ENCODE results near the gene RAB3A. TPM values are rescaled to one million over a fixed set of nuclear protein-coding genes. Genes with fewer than 3 reads are reported as not detected.
A peak's percentile ranks its signal among the peaks of the same experiment; 100 is the strongest.

Gene RAB3A
- total RNA-seq, 1 donor from 2014 or later = 9.6 TPM

DNA sequence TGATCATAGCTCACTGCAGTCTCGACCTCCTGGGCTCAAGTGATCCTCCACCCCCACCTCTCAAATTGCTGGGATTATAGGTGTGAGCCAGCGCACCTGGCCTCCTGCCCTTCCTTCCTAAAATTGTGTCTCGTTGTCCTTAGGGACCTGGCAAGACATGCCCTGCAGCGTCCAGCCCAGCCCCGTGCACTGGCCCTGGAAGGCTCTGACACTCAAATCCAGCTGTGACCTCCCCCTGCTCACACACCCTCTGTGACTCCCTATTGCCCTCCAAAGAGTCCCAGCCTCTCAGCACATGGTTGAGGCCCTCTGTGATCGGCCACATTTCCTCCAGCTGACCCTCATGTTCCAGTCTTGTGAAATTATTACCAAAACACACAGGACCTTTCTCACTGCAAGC lies 5.9 kb downstream of the RAB3A start:
- Mint-ChIP-seq H3K27ac (no peak overlapping the region), H3K4me3 (no peak overlapping the region), H3K27me3 (no peaks in the 10 kb centered on the region), H3K36me3 (ENCODE audit: low read depth) (peaks cover 20% of the 10 kb centered on the region), H3K9me3 (no peaks in the 10 kb centered on the region), H3K4me1 (peaks cover 25% of the 10 kb centered on the region)
- intact Hi-C loops (cut with micrococcal nuclease) = no loop called here
- no peak for DNase-seq

DNA sequence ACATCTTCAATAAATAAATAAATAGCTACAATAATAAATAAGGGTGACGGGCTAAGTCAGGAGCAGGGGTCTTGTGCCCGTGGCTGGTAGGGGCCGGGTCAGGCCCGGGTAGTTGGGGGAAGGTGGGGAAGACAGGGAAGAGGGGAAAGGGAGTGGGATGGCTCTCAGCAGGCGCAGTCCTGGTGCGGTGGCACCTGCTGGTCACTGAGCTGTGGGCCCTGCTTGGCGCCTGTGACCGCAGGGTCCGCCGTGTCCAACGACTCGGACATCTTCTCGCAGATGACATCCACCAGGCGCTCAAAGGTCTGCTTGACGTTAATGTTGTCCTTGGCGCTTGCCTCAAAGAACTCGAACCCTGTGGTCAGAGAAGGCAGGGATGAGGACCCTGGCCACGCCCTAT lies 6.5 kb downstream of the RAB3A start:
- Mint-ChIP-seq H3K36me3 (ENCODE audit: low read depth) (peaks cover 20% of the 10 kb centered on the region), H3K4me3 (no peak overlapping the region), H3K27ac (no peak overlapping the region), H3K4me1 (peaks cover 25% of the 10 kb centered on the region), H3K27me3 (no peaks in the 10 kb centered on the region), H3K9me3 (no peaks in the 10 kb centered on the region)
- no peak for DNase-seq
- intact Hi-C loops (cut with micrococcal nuclease) = no loop called here

DNA sequence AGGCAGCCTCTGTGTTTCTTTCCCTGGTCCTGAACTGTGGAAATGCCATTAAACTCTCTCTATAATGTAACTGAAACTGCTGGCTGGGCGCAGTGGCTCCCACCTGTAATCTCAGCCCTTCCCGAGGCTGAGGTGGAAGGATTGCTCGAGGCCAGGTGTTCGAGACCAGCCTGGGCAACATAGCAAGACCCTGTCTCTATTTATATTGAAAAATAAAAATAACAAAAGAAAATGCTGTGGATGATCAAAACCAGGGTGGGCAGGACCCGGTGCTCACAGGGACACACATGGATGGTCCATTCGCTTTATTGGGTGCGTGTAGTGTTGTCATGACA lies 7.4 kb downstream of the RAB3A start:
- H3K27me3 Mint-ChIP-seq = no peaks in the 10 kb centered on the region

DNA sequence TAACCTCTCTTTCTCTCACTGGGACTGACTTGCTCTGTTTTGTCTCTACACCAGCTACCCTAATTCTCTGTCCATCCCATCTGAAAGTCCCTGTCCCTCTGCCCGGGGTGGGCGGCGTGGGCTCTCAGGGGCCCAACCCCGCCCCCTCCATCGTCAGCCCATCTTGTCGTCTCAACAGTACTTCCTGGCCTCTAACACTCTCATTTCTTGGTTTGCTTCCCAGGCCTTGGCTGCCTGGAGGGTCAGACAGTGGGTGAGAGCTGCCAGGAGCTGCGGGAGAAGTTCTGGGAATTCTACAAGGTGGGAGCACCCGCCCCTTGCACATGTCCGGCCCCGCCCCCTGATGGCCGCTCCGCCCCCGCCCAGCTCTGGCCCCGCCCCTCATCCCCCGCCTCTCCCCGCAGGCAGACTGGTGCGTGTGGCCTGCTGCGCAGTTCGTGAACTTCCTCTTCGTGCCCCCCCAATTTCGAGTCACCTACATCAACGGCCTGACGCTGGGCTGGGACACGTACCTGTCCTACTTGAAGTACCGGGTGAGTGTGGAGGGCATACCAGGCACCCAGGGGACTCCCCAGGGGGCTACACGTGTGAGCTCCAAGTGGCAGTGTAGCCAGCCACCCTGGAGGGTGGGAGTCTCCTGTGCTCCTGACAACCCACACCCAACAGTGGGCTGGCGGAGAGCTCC lies 9.1 kb downstream of the RAB3A start:
- intact Hi-C loops (cut with micrococcal nuclease) = no loop called here
- DNase-seq = peak; percentile 76
- H3K4me1 Mint-ChIP-seq = peaks cover 23% of the 10 kb centered on the region

More for the DNA sequence above, 7.4 kb downstream of the RAB3A start:
- Mint-ChIP-seq H3K27ac (no peak overlapping the region), H3K9me3 (no peaks in the 10 kb centered on the region), H3K4me3 (no peak overlapping the region), H3K4me1 (peaks cover 25% of the 10 kb centered on the region), H3K36me3 (ENCODE audit: low read depth) (peaks cover 14% of the 10 kb centered on the region)
- intact Hi-C loops (cut with micrococcal nuclease) = no loop called here
- DNase-seq = no peak

DNA sequence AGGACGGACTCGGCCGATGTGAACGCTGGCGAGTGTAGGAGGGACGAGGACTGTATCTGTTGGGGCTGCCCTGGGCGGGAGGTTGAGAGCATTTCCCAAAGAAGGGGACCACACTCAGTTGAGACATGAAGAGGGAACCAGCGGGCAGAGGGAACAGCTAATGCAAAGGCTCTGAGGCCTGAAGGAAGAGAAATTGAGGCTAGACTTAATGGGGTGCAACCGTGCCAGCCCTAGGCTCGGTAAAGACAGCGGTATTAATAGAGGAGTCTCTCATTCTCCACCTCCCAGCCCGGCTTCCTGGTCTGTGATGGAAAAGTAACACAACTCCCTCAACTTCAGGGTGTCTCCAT lies 9.7 kb downstream of the RAB3A start:
- Mint-ChIP-seq H3K27ac (peak overlapping the region; percentile 86), H3K4me1 (peaks cover 23% of the 10 kb centered on the region), H3K27me3 (no peaks in the 10 kb centered on the region), H3K36me3 (ENCODE audit: low read depth) (peaks cover 11% of the 10 kb centered on the region), H3K9me3 (no peaks in the 10 kb centered on the region), H3K4me3 (peak overlapping the region; percentile 81)
- peak; percentile 64 for DNase-seq
- intact Hi-C loops (cut with micrococcal nuclease) = no loop called here

More for the DNA sequence above, 9.1 kb downstream of the RAB3A start:
- Mint-ChIP-seq H3K27me3 (no peaks in the 10 kb centered on the region), H3K36me3 (ENCODE audit: low read depth) (peaks cover 11% of the 10 kb centered on the region), H3K27ac (peak overlapping the region; percentile 86), H3K4me3 (peak overlapping the region; percentile 81), H3K9me3 (no peaks in the 10 kb centered on the region)

DNA sequence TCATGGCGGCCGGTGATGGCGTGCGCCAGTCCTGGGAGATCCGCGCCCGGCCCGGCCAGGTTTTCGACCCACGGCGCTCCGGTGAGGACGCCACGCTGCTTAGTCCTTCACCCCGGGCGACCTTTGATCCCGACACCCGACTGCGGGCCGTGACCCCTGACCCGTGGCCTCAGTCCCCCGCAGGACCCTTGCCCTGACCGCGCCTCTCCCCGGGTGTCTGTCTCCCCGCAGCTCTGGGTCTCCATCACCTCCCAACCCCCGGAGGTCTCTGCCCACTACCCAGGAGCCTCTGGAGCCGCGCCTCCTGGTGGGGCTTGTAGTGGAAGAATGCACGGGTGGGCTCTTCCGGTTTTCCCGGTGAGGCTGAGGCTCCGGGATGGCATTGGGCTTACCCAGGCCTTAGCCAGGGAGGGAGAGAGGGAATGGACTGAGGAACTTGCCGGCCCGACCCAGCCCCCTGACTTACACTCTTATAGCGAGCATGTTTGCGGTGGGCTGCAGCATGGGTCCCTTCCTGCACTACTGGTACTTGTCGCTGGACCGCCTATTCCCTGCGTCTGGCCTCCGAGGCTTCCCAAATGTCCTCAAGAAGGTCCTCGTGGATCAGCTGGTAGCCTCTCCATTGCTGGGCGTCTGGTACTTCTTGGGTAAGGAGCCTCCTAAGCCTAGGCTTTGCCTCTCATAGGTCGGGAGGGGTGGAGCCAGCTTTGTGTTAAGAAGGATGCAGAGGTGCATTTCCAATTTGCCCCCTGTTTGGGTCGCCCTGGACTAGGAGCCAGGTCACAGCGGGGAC lies 10.3 kb downstream of the RAB3A start:
- peak overlapping the region; percentile 86 for H3K27ac Mint-ChIP-seq
- intact Hi-C loops (cut with micrococcal nuclease) = loop anchor here (1.0 to 2.0 kb wide), 3 partner anchors 41 to 329 kb away; partner anchors contain the start of genes ELL, LSM4 and PIK3R2

DNA sequence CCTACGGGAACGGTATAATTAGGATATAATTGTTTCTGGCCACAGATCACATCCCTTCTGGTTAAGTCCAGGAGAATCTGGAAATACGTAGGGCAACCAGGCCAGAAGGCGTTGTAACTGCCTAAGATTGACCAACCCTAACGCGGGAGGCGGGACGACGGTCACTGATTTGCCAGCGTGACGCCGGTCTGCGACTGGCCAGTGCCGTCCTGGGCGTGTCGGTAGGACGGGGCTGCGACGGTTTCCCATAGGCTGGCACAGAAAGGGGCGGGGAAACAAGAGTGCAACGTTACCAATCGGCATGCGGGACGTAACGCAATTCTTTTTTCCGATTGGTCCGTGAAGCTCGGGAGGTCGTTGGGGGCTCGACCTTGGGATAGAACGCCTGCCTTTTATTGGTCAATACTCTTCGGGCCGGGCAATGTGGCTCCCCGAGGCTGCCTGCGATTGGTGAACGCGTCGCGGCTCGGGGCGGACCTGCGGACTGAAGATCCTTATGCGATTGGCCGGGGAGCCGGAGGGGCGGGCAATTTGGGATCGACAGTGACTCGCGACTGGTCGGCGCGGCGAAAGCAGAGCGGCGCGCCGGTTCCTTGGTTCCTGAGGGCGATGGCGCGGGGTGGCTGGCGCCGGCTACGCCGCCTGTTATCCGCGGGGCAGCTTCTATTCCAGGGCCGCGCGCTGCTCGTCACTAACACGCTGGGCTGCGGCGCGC lies 11.0 kb downstream of the RAB3A start, which contains the start of gene MPV17L2:
Gene MPV17L2, plus strand, starts transcription at position 546 of the 715 bp plus-strand sequence. Its CDS starts 64 bp downstream, at position 610.
- H3K4me1 Mint-ChIP-seq = peaks cover 21% of the 10 kb centered on the region
- H3K27me3 Mint-ChIP-seq = no peaks in the 10 kb centered on the region
- DNase-seq = peak; percentile 99
- peak within 1 kb of the TSS; percentile 81 for H3K4me3 Mint-ChIP-seq
- peaks cover 3% of the 10 kb centered on the region for H3K36me3 Mint-ChIP-seq (ENCODE audit: low read depth)
- intact Hi-C loops (cut with micrococcal nuclease) = loop anchor here (1.0 to 2.0 kb wide), 5 partner anchors 11 to 329 kb away; partner anchors contain the start of genes ELL, LSM4, PIK3R2 and RAB3A
- H3K27ac Mint-ChIP-seq = peak within 1 kb of the TSS; percentile 86
- no peaks in the 10 kb centered on the region for H3K9me3 Mint-ChIP-seq

More for the DNA sequence above, 10.3 kb downstream of the RAB3A start:
- Mint-ChIP-seq H3K27me3 (no peaks in the 10 kb centered on the region), H3K9me3 (no peaks in the 10 kb centered on the region), H3K36me3 (ENCODE audit: low read depth) (peaks cover 11% of the 10 kb centered on the region), H3K4me3 (peak overlapping the region; percentile 81), H3K4me1 (peaks cover 23% of the 10 kb centered on the region)
- peak; percentile 67 for DNase-seq

DNA sequence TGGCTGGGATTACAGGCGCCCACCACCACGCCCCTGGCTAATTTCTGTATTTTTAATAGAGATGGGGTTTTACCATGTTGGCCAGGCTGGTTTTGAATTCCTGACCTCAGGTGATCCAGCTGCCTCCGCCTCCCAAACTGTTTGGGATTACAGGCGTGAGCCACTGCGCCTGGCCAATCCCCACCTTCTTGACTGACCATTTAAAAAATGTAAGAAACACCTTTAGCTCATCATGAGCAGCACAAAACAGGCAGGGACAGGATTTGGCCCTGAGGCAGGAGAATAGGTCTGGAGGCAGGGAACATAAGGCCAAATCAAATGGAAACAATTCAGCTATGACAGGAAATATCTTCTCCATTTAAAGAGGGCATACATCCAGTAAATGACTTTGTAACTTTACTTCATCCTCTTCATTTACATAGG lies 12.2 kb downstream of the RAB3A start:
- Mint-ChIP-seq H3K27me3 (no peaks in the 10 kb centered on the region), H3K27ac (peak overlapping the region; percentile 86), H3K36me3 (ENCODE audit: low read depth) (peaks cover 3% of the 10 kb centered on the region), H3K9me3 (no peaks in the 10 kb centered on the region), H3K4me1 (peaks cover 21% of the 10 kb centered on the region), H3K4me3 (peak overlapping the region; percentile 81)
- DNase-seq = no peak
- intact Hi-C loops (cut with micrococcal nuclease) = loop anchor here (1.0 to 2.0 kb wide), 4 partner anchors 13 to 131 kb away; partner anchors contain the start of genes LSM4, PIK3R2 and RAB3A

DNA sequence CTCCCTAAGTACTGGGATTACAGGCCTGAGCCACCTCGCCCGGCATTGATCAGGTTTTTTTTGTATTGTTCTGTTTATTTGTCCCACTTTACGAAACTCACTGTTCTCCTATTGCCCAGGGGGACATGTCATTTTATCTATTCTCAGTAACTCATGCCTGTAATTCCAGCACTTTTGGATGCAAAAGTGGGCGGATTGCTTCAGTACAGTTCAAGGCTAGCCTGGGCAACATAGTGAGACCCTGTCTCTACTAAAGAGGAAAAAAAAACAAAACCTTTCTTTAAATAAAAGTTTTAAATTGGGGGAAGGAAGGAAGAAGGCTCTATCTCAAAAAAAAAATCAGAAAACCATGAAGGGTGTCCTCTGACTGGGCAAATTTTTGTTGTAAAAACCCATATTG lies 13.6 kb downstream of the RAB3A start:
- H3K27ac Mint-ChIP-seq = no peak overlapping the region
- no peaks in the 10 kb centered on the region for H3K27me3 Mint-ChIP-seq
- H3K9me3 Mint-ChIP-seq = no peaks in the 10 kb centered on the region
- DNase-seq = no peak
- no peak overlapping the region for H3K4me3 Mint-ChIP-seq
- intact Hi-C loops (cut with micrococcal nuclease) = no loop called here
- H3K4me1 Mint-ChIP-seq = peaks cover 21% of the 10 kb centered on the region
- H3K36me3 Mint-ChIP-seq (ENCODE audit: low read depth) = peaks cover 3% of the 10 kb centered on the region

DNA sequence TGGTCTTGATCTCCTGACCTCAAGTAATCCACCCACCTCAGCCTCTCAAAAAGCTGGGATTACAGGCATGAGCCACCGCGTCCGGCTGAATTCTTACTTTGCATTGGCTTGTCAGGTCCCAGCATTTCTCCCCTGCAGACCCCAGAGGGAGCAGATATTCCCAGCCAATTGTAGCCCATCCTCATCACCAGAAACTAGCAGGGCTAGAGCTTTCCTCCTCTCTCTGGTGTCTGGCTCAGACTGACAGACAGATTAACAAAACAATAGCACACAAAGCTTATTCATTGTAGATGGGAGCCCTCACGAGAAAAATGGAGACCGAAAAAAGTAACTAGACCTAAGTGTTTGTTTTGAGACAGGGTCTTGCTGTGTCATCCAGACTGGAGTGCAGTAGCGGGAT lies 18.3 kb downstream of the RAB3A start:
- no peaks in the 10 kb centered on the region for H3K27me3 Mint-ChIP-seq
- intact Hi-C loops (cut with micrococcal nuclease) = no loop called here
- no peaks in the 10 kb centered on the region for H3K9me3 Mint-ChIP-seq
- H3K36me3 Mint-ChIP-seq (ENCODE audit: low read depth) = no peaks in the 10 kb centered on the region
- H3K4me3 Mint-ChIP-seq = no peak overlapping the region
- no peak overlapping the region for H3K27ac Mint-ChIP-seq
- H3K4me1 Mint-ChIP-seq = no peaks in the 10 kb centered on the region
- no peak for DNase-seq

DNA sequence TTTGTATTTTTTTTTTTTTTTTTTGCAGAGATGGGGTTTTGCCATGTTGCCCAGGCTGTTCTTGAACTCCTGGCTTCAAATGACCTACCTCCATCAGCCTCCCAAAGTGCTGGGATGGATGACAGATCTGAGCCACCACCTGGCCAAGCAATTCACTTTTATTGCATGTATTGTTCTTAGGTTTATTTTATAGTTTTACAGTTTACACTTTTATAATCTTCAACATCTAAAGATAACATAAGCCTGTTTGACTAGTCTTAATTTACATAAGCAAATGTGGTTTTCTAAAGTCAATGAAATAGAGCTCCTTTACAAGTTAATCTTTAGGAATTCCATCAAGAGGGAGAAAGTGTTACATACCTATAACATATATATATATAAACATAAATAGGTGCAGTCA lies 20.3 kb downstream of the RAB3A start:
- no peaks in the 10 kb centered on the region for H3K9me3 Mint-ChIP-seq
- intact Hi-C loops (cut with micrococcal nuclease) = no loop called here
- H3K4me3 Mint-ChIP-seq = no peak overlapping the region
- no peaks in the 10 kb centered on the region for H3K4me1 Mint-ChIP-seq
- H3K36me3 Mint-ChIP-seq (ENCODE audit: low read depth) = peaks cover 2% of the 10 kb centered on the region
- no peaks in the 10 kb centered on the region for H3K27me3 Mint-ChIP-seq
- no peak for DNase-seq
- H3K27ac Mint-ChIP-seq = no peak overlapping the region

DNA sequence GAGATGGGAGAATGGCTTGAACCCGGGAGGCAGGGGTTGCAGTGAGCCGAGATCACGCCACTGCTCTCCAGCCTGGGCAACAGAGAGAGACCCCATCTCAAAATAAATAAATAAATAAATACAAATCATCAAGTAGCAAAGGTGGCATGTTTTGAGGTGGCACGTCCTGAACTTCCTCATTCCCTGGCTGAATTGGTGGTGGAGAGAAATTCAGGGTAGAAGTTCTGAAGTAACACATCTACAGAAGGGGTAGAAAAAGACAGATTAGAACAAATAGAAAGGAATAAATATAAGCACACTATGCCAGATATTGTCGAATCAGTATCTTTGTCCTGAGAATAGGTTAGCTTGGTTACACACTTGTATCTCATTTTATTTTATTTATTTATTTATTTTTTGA lies 23.9 kb downstream of the RAB3A start:
- H3K27me3 Mint-ChIP-seq = no peaks in the 10 kb centered on the region
- peaks cover 25% of the 10 kb centered on the region for H3K36me3 Mint-ChIP-seq (ENCODE audit: low read depth)
- DNase-seq = no peak
- H3K27ac Mint-ChIP-seq = no peak overlapping the region
- no peak overlapping the region for H3K4me3 Mint-ChIP-seq
- intact Hi-C loops (cut with micrococcal nuclease) = no loop called here
- no peaks in the 10 kb centered on the region for H3K9me3 Mint-ChIP-seq
- peaks cover 9% of the 10 kb centered on the region for H3K4me1 Mint-ChIP-seq

DNA sequence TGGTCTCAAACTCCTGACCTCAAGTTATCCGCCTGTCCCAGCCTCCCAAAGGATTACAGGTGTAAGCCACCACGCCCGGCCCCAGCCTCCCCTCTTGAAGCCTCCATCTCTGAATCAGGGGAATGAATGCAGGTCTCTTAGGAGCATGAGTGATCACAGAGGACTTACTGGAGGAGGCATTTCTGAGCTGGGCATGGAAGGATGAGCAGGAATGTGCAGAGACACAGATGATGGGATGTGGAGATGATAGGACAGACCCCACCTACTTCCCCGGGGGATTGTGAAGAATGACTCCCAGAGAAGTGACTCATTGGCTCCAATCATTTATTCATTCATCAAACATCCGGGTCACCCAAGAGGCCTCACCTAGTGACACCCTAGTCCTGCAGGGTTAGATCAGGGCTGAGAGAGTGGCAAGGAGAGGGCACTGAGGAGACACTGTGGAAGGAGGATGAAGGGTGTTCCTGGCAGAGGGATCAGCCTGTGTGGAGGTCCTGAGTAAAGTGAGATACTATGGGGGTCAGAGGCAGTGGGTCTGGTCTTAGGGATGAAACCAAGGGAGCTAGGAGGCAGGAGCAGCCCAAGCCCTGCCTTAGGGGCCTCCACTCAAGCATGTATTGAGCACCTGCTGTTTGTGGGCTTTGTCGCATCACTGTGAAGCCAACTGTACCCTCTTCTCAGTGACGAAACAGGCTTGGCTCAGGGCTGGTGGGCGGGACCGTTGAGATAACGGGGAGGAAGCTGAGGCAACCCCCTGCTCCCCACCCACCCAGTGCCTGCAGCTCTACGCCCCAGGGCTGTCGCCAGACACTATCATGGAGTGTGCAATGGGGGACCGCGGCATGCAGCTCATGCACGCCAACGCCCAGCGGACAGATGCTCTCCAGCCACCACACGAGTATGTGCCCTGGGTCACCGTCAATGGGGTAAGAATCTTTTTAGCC lies 27.2 kb downstream of the RAB3A start:
- H3K4me3 Mint-ChIP-seq = no peak overlapping the region
- H3K27me3 Mint-ChIP-seq = no peaks in the 10 kb centered on the region
- no peak overlapping the region for H3K27ac Mint-ChIP-seq
- peaks cover 27% of the 10 kb centered on the region for H3K36me3 Mint-ChIP-seq (ENCODE audit: low read depth)
- H3K9me3 Mint-ChIP-seq = no peaks in the 10 kb centered on the region
- H3K4me1 Mint-ChIP-seq = peaks cover 23% of the 10 kb centered on the region
- no peak for DNase-seq
- intact Hi-C loops (cut with micrococcal nuclease) = no loop called here

All from activated CD4-positive, alpha-beta T cell treated with anti-CD3 and anti-CD28 coated beads, Interleukin-2, amount 10 ng/mL, durations not matched to agents 24 days and 14 days (primary cell).